Neural cell (in vitro differentiated cells): ENCODE results near the gene SLC8A1. TPM values are rescaled to one million over a fixed set of nuclear protein-coding genes. Genes with fewer than 3 reads are reported as not detected.

Experiments used
- H2AFZ ChIP-seq: fragments of 200-600, 300-800 bp; sonication (generic), shearing (Covaris generic); 2 replicates; pipeline ENCODE4 v1.6.0; 2014; ENCODE audit warnings: low read depth, mild to moderate bottlenecking, antibody characterized with exemption, low read length, moderate library complexity
- H3F3A ChIP-seq: fragments of 200-600 bp; shearing (Covaris generic); 2 replicates; pipeline ENCODE4 v1.6.1; 2016; ENCODE audit warnings: mild to moderate bottlenecking, moderate library complexity, mixed read lengths, antibody characterized with exemption, low read length; ENCODE audit not compliant: insufficient read depth, poor library complexity, severe bottlenecking
- H3K27ac ChIP-seq: fragments of 200-600, 300-800 bp; sonication (generic), shearing (Covaris generic); 2 replicates; pipeline ENCODE4 v1.5.1; 2014; ENCODE audit warnings: mild to moderate bottlenecking, low read length, moderate library complexity
- H3K27me3 ChIP-seq: fragments of 300-800, 200-600 bp; sonication (generic), shearing (Covaris generic); 2 replicates; pipeline ENCODE4 v1.6.0; 2014; ENCODE audit warnings: mild to moderate bottlenecking, low read depth, low read length, moderate library complexity; ENCODE audit not compliant: insufficient read depth
- H3K36me3 ChIP-seq: fragments of 300-800, 200-600 bp; sonication (generic), shearing (Covaris generic); 2 replicates; pipeline ENCODE4 v1.5.1; 2014; ENCODE audit warnings: mild to moderate bottlenecking, antibody characterized with exemption, low read length, moderate library complexity; ENCODE audit not compliant: insufficient read depth
- H3K4me2 ChIP-seq: fragments of 300-800, 200-600 bp; sonication (generic), shearing (Covaris generic); 2 replicates; pipeline ENCODE4 v1.6.0; 2014; ENCODE audit warnings: mild to moderate bottlenecking, low read length
- H3K4me3 ChIP-seq: fragments of 300-800, 200-600 bp; sonication (generic), shearing (Covaris generic); 2 replicates; pipeline ENCODE4 v1.5.1; 2014; ENCODE audit warnings: mild to moderate bottlenecking, low read length, moderate library complexity
- H3K79me2 ChIP-seq: fragments of 200-600 bp; shearing (Covaris generic); replicated peaks from 2 replicates; pipeline ENCODE4 v1.6.0; 2014; ENCODE audit warnings: mild to moderate bottlenecking, low read length, moderate library complexity; ENCODE audit not compliant: insufficient read depth
- H3K9ac ChIP-seq: fragments of 300-800, 200-600 bp; sonication (generic), shearing (Covaris generic); 2 replicates; pipeline ENCODE4 v1.6.1; 2016; ENCODE audit warnings: mild to moderate bottlenecking, low read length, mixed read lengths
- H3K9me2 ChIP-seq: fragments of 200-600 bp; shearing (Covaris generic); 2 replicates; pipeline ENCODE4 v1.6.1; 2016; ENCODE audit warnings: mild to moderate bottlenecking, low read length, mixed read lengths; ENCODE audit not compliant: insufficient read depth
- H3K9me3 ChIP-seq: fragments of 200-600, 300-800 bp; sonication (generic), shearing (Covaris generic); 2 replicates; pipeline ENCODE4 v1.6.1; 2016; ENCODE audit warnings: mild to moderate bottlenecking, mixed run types, low read length, moderate library complexity, mixed read lengths
- H4K20me1 ChIP-seq: fragments of 200-600 bp; shearing (Covaris generic); 2 replicates; pipeline ENCODE4 v1.6.1; 2016; ENCODE audit warnings: mild to moderate bottlenecking, mixed run types; ENCODE audit not compliant: insufficient read depth
- EP300 ChIP-seq: fragments of 450-650 bp; conservative IDR thresholded peaks from 2 replicates; pipeline ENCODE4 v1.6.1; 2014; ENCODE audit warnings: antibody characterized with exemption, mild to moderate bottlenecking, moderate library complexity; ENCODE audit not compliant: poor library complexity, severe bottlenecking
- EZH2 ChIP-seq: fragments of 200-600, 300-800 bp; shearing (Covaris generic), sonication (generic); IDR thresholded peaks from 2 replicates; pipeline ENCODE4 v1.6.1; 2014; ENCODE audit warnings: antibody characterized with exemption, low read length, borderline replicate concordance, mild to moderate bottlenecking; ENCODE audit not compliant: insufficient read depth, poor library complexity, severe bottlenecking
- MXI1 ChIP-seq: fragments of 450-650 bp; conservative IDR thresholded peaks from 2 replicates; pipeline ENCODE4 v1.6.1; 2014; ENCODE audit warnings: antibody characterized with exemption, mild to moderate bottlenecking; ENCODE audit not compliant: poor library complexity, severe bottlenecking
- POLR2AphosphoS5 ChIP-seq: IDR thresholded peaks from 2 replicates; pipeline ENCODE4 v1.6.1; 2012
- RAD21 ChIP-seq: fragments of 450-650 bp; conservative IDR thresholded peaks from 2 replicates; pipeline ENCODE4 v1.6.1; 2014; ENCODE audit warnings: antibody characterized with exemption, mild to moderate bottlenecking, moderate library complexity
- SMC3 ChIP-seq: fragments of 450-650 bp; conservative IDR thresholded peaks from 2 replicates; pipeline ENCODE4 v1.6.1; 2014; ENCODE audit warnings: antibody characterized with exemption, mild to moderate bottlenecking, moderate library complexity; ENCODE audit not compliant: poor library complexity
- TAF1 ChIP-seq: IDR thresholded peaks from 2 replicates; pipeline ENCODE4 v1.6.1; 2012; ENCODE audit warnings: low read depth
- polyA plus RNA-seq: library from polyadenylated mRNA; depleted of rRNA; stranded (reverse); fragments of >200 nt; gene quantifications from 2 replicates; pipeline ENCODE4 v1.2.3, GENCODE V29; 2014
- TF ChIP-seq, protein P1 (sequence below): fragments of 450-650 bp; IDR thresholded peaks from 2 replicates; pipeline ENCODE4 v1.5.1; 2014; ENCODE audit warnings: antibody characterized with exemption, mild to moderate bottlenecking, moderate library complexity; ENCODE audit not compliant: poor library complexity, severe bottlenecking
- TF ChIP-seq, protein P2 (sequence below): IDR thresholded peaks from 2 replicates; pipeline ENCODE4 v1.6.1; 2012; ENCODE audit warnings: borderline replicate concordance

Gene SLC8A1
- polyA plus RNA-seq, 1 donor from 2014 or later = 18.7 TPM

DNA sequence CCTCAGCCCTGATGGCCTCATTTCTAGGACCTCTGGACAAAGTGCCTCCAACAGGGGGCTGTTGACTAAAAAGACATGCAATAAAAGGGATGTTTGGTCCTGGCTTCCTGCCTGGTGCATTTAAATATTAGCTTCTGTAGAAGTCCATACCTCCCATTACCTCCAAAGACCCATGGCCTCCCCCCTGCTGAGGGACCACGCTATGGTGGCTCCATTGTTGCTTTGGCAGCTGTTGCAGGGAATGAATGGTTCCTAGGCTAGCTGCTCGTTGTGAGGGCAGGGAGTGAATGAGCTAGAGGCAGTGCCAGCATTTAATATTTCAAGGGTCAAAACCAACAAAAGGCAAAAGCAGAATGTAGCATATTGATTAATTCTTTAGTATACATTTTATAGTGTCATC is 285.9 kb downstream of the SLC8A1 start:
- Histone ChIP-seq H3K4me3 (no peak overlapping the region), H3K27ac (no peak overlapping the region), H4K20me1 (no peaks in the 10 kb centered on the region), H3K36me3 (peaks cover 4% of the 10 kb centered on the region), H3K79me2 (no peaks in the 10 kb centered on the region), H3K9me2 (no peaks in the 10 kb centered on the region), H3K4me2 (no peak overlapping the region), H3F3A (no peaks in the 10 kb centered on the region), H3K9me3 (no peaks in the 10 kb centered on the region), H3K9ac (no peak overlapping the region), H3K27me3 (no peaks in the 10 kb centered on the region), H2AFZ (no peak overlapping the region)
- no peak for TF ChIP-seq POLR2AphosphoS5
- TF ChIP-seq EP300 = no peak
- TF ChIP-seq, protein P1, sequence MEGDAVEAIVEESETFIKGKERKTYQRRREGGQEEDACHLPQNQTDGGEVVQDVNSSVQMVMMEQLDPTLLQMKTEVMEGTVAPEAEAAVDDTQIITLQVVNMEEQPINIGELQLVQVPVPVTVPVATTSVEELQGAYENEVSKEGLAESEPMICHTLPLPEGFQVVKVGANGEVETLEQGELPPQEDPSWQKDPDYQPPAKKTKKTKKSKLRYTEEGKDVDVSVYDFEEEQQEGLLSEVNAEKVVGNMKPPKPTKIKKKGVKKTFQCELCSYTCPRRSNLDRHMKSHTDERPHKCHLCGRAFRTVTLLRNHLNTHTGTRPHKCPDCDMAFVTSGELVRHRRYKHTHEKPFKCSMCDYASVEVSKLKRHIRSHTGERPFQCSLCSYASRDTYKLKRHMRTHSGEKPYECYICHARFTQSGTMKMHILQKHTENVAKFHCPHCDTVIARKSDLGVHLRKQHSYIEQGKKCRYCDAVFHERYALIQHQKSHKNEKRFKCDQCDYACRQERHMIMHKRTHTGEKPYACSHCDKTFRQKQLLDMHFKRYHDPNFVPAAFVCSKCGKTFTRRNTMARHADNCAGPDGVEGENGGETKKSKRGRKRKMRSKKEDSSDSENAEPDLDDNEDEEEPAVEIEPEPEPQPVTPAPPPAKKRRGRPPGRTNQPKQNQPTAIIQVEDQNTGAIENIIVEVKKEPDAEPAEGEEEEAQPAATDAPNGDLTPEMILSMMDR = no peak
- TF ChIP-seq EZH2 = no peak
- TF ChIP-seq, protein P2, sequence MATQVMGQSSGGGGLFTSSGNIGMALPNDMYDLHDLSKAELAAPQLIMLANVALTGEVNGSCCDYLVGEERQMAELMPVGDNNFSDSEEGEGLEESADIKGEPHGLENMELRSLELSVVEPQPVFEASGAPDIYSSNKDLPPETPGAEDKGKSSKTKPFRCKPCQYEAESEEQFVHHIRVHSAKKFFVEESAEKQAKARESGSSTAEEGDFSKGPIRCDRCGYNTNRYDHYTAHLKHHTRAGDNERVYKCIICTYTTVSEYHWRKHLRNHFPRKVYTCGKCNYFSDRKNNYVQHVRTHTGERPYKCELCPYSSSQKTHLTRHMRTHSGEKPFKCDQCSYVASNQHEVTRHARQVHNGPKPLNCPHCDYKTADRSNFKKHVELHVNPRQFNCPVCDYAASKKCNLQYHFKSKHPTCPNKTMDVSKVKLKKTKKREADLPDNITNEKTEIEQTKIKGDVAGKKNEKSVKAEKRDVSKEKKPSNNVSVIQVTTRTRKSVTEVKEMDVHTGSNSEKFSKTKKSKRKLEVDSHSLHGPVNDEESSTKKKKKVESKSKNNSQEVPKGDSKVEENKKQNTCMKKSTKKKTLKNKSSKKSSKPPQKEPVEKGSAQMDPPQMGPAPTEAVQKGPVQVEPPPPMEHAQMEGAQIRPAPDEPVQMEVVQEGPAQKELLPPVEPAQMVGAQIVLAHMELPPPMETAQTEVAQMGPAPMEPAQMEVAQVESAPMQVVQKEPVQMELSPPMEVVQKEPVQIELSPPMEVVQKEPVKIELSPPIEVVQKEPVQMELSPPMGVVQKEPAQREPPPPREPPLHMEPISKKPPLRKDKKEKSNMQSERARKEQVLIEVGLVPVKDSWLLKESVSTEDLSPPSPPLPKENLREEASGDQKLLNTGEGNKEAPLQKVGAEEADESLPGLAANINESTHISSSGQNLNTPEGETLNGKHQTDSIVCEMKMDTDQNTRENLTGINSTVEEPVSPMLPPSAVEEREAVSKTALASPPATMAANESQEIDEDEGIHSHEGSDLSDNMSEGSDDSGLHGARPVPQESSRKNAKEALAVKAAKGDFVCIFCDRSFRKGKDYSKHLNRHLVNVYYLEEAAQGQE = no peak
- TF ChIP-seq SMC3 = no peak
- TF ChIP-seq TAF1 = no peak
- TF ChIP-seq RAD21 = no peak
- TF ChIP-seq MXI1 = no peak

DNA sequence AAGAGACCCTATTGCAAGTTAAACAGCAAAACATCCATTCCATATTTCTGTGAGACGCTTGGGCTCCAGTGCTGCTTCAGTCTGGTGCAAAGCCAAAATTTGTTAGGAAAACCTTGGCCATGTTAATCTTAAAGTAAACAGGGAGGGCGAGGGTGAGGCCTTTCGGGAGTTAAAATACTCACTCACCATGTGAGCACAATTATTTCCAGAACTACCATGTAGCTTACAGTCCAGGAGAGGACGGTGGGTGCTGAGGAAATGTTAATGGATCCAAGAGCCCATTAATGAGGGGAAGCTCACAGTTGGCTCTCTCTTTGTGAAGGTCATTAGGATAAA is 286.4 kb downstream of the SLC8A1 start:
- Histone ChIP-seq H3K27ac (no peak overlapping the region), H3K79me2 (no peaks in the 10 kb centered on the region), H3K36me3 (peaks cover 4% of the 10 kb centered on the region), H2AFZ (no peak overlapping the region), H3K9me3 (no peaks in the 10 kb centered on the region), H3K27me3 (no peaks in the 10 kb centered on the region), H4K20me1 (no peaks in the 10 kb centered on the region), H3F3A (no peaks in the 10 kb centered on the region), H3K9me2 (no peaks in the 10 kb centered on the region), H3K4me3 (no peak overlapping the region), H3K4me2 (no peak overlapping the region), H3K9ac (no peak overlapping the region)
- TF ChIP-seq MXI1 (no peak), EZH2 (no peak), EP300 (no peak), TAF1 (no peak), RAD21 (no peak), POLR2AphosphoS5 (no peak), SMC3 (no peak)
- TF ChIP-seq, protein P2 = no peak
- TF ChIP-seq, protein P1 = no peak
